ENCODE measurements around the gene HMX3. TPM values are rescaled to one million over a fixed set of nuclear protein-coding genes. Genes with fewer than 3 reads are reported as not detected.

HMX3 gene
- total RNA-seq, 2 donors from 2014 or later = not detected

DNA sequence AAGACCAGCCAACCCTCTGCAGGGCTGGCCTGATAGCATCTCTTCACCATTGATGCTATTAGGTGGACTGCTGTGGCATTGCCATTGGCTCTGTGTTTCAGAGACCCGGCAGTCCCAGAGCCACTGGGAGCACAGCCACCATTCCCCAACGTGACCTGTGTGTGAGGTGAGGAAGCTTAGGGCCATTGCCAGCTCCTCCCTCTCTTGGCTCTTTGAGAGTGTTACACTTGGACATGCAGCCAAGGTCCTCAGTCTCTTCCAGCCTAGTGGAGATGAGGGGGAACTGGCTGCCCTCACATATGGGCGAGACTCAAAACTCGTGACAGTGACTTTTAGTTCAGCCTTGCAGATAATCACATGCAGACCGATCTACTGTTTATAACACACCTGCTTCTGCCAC, 39.3 kb upstream of the HMX3 start:
- Histone ChIP-seq H3K9ac (ENCODE audit: extremely low read depth, low read length, poor library complexity, severe bottlenecking) (no peak overlapping the region), H3K4me3 (ENCODE audit: low read length) (no peak overlapping the region), H3K4me1 (ENCODE audit: control insufficient read depth, insufficient read depth, low read length) (no peaks in the 10 kb centered on the region), H3K27ac (ENCODE audit: low read depth, low read length) (no peak overlapping the region), H3K36me3 (ENCODE audit: control insufficient read depth, insufficient read depth, low read length) (no peaks in the 10 kb centered on the region), H3K9me3 (ENCODE audit: control insufficient read depth, low read length) (no peaks in the 10 kb centered on the region), H3K27me3 (ENCODE audit: control insufficient read depth, insufficient read depth, low read length, poor library complexity, severe bottlenecking) (no peaks in the 10 kb centered on the region)
- Mint-ChIP-seq H3K27ac (no peak overlapping the region), H3K4me3 (no peak overlapping the region), H3K4me1 (no peaks in the 10 kb centered on the region), H3K27me3 (ENCODE audit: insufficient read depth) (peaks cover 18% of the 10 kb centered on the region), H3K36me3 (ENCODE audit: low read depth) (no peaks in the 10 kb centered on the region), H3K9me3 (peaks cover 2% of the 10 kb centered on the region)
- DNase-seq = no peak
- 88 to 91% methylated on average over 4 to 5 of the region's 5 CpGs for WGBS, 2 experiments (ENCODE audit: insufficient coverage in 1 of 2, insufficient read length in 1 of 2)
- TF ChIP-seq, protein P1, sequence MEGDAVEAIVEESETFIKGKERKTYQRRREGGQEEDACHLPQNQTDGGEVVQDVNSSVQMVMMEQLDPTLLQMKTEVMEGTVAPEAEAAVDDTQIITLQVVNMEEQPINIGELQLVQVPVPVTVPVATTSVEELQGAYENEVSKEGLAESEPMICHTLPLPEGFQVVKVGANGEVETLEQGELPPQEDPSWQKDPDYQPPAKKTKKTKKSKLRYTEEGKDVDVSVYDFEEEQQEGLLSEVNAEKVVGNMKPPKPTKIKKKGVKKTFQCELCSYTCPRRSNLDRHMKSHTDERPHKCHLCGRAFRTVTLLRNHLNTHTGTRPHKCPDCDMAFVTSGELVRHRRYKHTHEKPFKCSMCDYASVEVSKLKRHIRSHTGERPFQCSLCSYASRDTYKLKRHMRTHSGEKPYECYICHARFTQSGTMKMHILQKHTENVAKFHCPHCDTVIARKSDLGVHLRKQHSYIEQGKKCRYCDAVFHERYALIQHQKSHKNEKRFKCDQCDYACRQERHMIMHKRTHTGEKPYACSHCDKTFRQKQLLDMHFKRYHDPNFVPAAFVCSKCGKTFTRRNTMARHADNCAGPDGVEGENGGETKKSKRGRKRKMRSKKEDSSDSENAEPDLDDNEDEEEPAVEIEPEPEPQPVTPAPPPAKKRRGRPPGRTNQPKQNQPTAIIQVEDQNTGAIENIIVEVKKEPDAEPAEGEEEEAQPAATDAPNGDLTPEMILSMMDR (conservative IDR thresholded peaks at IDR 0.05) = no peak

DNA sequence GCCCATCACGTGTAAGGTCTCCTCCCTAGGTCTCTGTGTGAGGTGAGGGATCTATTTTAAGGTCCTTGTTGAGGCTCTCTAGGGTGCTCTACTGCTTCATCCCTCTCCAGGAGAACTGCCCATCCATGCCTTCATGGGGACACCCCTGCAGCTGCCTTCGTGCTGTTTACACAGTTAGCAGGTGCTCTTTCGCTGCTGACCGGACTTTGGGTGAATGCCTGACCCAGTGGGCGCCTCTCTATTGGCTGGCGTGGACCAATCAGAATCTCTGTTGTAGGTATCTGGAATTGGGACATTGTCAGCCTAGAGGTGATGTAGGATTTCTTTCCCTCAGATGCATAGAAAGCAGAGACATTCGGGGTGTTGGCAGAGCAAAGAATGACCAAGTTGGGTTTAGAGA, 38.7 kb upstream of the HMX3 start:
- Histone ChIP-seq H3K36me3 (ENCODE audit: control insufficient read depth, insufficient read depth, low read length) (no peaks in the 10 kb centered on the region), H3K9me3 (ENCODE audit: control insufficient read depth, low read length) (no peaks in the 10 kb centered on the region), H3K27ac (ENCODE audit: low read depth, low read length) (no peak overlapping the region), H3K4me1 (ENCODE audit: control insufficient read depth, insufficient read depth, low read length) (no peaks in the 10 kb centered on the region), H3K4me3 (ENCODE audit: low read length) (no peak overlapping the region), H3K9ac (ENCODE audit: extremely low read depth, low read length, poor library complexity, severe bottlenecking) (no peak overlapping the region), H3K27me3 (ENCODE audit: control insufficient read depth, insufficient read depth, low read length, poor library complexity, severe bottlenecking) (no peaks in the 10 kb centered on the region)
- Mint-ChIP-seq H3K9me3 (peaks cover 2% of the 10 kb centered on the region), H3K4me3 (no peak overlapping the region), H3K4me1 (no peaks in the 10 kb centered on the region), H3K27me3 (ENCODE audit: insufficient read depth) (peaks cover 18% of the 10 kb centered on the region), H3K27ac (no peak overlapping the region), H3K36me3 (ENCODE audit: low read depth) (no peaks in the 10 kb centered on the region)
- TF ChIP-seq, protein P1 (conservative IDR thresholded peaks at IDR 0.05) = no peak
- no peak for DNase-seq
- 88 to 93% methylated on average over 7 of the region's 7 CpGs for WGBS, 2 experiments (ENCODE audit: insufficient coverage in 1 of 2, insufficient read length in 1 of 2)

DNA sequence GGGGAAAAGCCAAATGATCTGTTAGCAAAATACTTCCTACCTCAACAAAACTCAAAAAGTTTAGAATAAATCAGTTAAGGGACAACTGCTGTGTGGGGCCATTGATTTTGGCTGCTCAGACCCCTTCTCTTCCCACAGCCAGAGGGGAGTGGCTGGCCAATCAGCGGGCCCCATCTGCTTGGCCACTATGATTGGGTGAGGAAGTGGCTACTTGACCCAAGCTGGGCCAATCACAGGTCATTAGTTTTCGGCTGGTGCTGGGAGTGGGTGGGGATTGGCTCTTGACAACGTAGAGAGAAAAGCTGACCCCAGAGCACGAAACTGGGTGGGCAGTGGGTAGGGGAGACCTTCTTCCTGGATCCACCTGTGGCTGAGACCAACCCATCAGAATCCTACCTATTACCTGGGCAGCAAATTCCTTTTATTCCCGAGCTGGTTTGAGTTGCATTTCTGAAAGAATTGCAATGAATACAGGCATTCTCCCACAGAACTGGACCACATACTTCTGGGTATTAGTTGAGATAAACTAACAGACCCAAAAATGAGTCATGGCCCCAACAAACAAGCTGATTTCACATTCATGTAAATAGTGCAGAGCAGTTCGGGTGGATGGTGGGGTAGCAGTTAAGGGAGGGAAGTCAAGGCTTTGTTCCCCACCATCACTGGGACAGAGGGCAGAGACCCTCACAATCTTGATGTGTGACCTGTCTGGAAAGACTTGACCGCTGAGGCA, 35.6 kb upstream of the HMX3 start:
- Mint-ChIP-seq H3K4me1 (no peaks in the 10 kb centered on the region), H3K36me3 (ENCODE audit: low read depth) (no peaks in the 10 kb centered on the region), H3K27ac (no peak overlapping the region), H3K27me3 (ENCODE audit: insufficient read depth) (peaks cover 10% of the 10 kb centered on the region), H3K4me3 (no peak overlapping the region), H3K9me3 (peaks cover 2% of the 10 kb centered on the region)
- WGBS, 2 experiments (ENCODE audit: insufficient coverage in 1 of 2, insufficient read length in 1 of 2) = 88 to 94% methylated on average over 5 to 7 of the region's 7 CpGs
- no peaks in the 10 kb centered on the region for H3K4me1 ChIP-seq (ENCODE audit: control insufficient read depth, insufficient read depth, low read length)
- TF ChIP-seq, protein P1 (conservative IDR thresholded peaks at IDR 0.05) = no peak
- no peak overlapping the region for H3K4me3 ChIP-seq (ENCODE audit: low read length)
- no peaks in the 10 kb centered on the region for H3K36me3 ChIP-seq (ENCODE audit: control insufficient read depth, insufficient read depth, low read length)
- DNase-seq = peak; percentile 63
- H3K9ac ChIP-seq (ENCODE audit: extremely low read depth, low read length, poor library complexity, severe bottlenecking) = no peak overlapping the region
- H3K9me3 ChIP-seq (ENCODE audit: control insufficient read depth, low read length) = no peaks in the 10 kb centered on the region
- H3K27ac ChIP-seq (ENCODE audit: low read depth, low read length) = no peak overlapping the region
- H3K27me3 ChIP-seq (ENCODE audit: control insufficient read depth, insufficient read depth, low read length, poor library complexity, severe bottlenecking) = no peaks in the 10 kb centered on the region

Data from endodermal cell (in vitro differentiated cells).